Activated T-helper 2 cell treated with anti-CD3 and anti-CD28 coated beads, Interferon-gamma antibody, Interleukin-2, Interleukin-4, amounts not matched to agents 10 μg/mL and 5 μg/mL and 100 μg/mL, durations not matched to agents 14 hours and 24 hours and 36 hours (primary cell): ENCODE measurements around the gene DNAH9. TPM values are rescaled to one million over a fixed set of nuclear protein-coding genes. Genes with fewer than 3 reads are reported as not detected.

ENCODE experiments used
- DNase-seq: peaks from one replicate; pipeline ENCODE4 v3.0.0; 2021; ENCODE audit warnings: low spot score
- H3K27ac Mint-ChIP-seq: one replicate; pipeline ENCODE4 v1.8.0; 2021; ENCODE audit warnings: mixed read lengths
- H3K27me3 Mint-ChIP-seq: one replicate; pipeline ENCODE4 v1.8.0; 2021; ENCODE audit warnings: low read depth, mixed read lengths
- H3K36me3 Mint-ChIP-seq: one replicate; pipeline ENCODE4 v1.8.0; 2021; ENCODE audit warnings: low read depth, mixed read lengths
- H3K4me1 Mint-ChIP-seq: one replicate; pipeline ENCODE4 v1.8.0; 2021; ENCODE audit warnings: low read depth, mixed read lengths
- H3K4me3 Mint-ChIP-seq: one replicate; pipeline ENCODE4 v1.8.0; 2021; ENCODE audit warnings: low read depth, mild to moderate bottlenecking, moderate library complexity, mixed read lengths
- H3K9me3 Mint-ChIP-seq: one replicate; pipeline ENCODE4 v1.8.0; 2021; ENCODE audit warnings: mixed read lengths
- intact Hi-C: fragments of 100-400 bp; cut with micrococcal nuclease; formaldehyde crosslinking; loops from one replicate; pipeline ENCODE4 v1.15.1; 2023
- total RNA-seq: library from RNA; stranded (reverse); gene quantifications from 2 replicates; pipeline ENCODE4 v1.2.3, GENCODE V29; 2022

DNAH9 gene
- total RNA-seq, 1 donor from 2014 or later, result not detected

DNA sequence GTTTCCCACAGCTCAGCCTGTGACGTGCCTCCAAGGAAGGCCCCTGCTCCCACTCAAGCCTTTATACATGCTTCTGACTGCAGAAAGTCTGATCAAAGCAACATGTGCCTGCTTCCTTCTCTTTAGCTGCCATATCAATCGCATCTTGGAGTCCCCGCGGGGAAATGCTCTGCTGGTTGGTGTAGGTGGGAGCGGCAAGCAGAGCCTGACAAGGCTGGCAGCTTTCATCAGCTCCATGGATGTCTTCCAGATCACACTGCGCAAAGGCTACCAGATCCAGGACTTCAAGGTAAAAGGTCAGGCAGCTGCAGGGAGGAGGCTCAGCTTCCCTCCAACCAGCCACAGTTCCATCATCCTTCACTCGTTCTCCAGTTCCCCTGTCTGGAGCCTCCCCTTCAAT lies 209.3 kb downstream of the DNAH9 start:
- DNase-seq, result no peak
- Mint-ChIP-seq H3K36me3 (no peaks in the 10 kb centered on the region), H3K4me3 (no peak overlapping the region), H3K9me3 (peaks cover 14% of the 10 kb centered on the region), H3K27me3 (no peaks in the 10 kb centered on the region), H3K27ac (no peak overlapping the region), H3K4me1 (no peaks in the 10 kb centered on the region)
- intact Hi-C loops, result no loop called here

DNA sequence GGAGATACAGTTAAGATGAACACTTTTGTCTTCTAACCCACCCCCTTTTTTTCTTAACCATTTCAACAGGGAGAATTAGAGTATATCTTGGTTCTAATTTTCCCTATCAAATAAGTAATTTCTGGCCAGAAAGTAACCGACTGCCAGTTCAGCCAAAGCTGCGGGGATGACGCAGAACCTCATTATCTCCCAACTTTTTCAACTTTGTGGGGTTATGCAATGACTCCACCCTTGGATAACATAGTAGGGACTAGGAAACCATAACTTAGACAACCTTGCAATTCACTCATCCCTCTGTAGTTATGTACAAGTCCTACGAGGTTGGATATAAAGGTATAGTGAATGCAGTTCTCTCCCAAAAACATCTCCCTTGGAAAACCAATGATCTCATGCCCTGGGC lies 215.0 kb downstream of the DNAH9 start:
- no peak overlapping the region for H3K4me3 Mint-ChIP-seq
- no peaks in the 10 kb centered on the region for H3K4me1 Mint-ChIP-seq
- no peaks in the 10 kb centered on the region for H3K36me3 Mint-ChIP-seq
- H3K27me3 Mint-ChIP-seq, result no peaks in the 10 kb centered on the region
- DNase-seq, result no peak
- H3K27ac Mint-ChIP-seq, result no peak overlapping the region
- intact Hi-C loops, result no loop called here
- peaks cover 17% of the 10 kb centered on the region for H3K9me3 Mint-ChIP-seq

DNA sequence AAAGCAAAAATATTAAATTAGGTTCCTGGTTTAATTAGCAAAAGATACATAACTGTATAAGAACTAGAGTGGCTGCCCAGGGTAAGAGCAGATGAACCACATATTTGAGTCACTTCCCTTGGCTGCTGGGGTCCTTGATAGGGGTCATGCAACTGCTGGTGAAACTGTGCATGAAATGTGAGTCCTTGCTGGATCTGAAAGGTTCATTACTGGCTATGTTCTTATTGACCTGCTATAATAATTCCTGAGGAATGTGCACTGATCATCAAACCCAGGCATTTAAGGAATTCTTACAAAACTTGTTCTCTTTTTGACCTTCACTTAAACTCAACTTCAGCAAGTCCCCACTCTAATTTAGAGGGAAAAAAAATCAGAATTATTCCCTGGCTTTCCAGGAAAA lies 215.6 kb downstream of the DNAH9 start:
- H3K36me3 Mint-ChIP-seq, result no peaks in the 10 kb centered on the region

DNA sequence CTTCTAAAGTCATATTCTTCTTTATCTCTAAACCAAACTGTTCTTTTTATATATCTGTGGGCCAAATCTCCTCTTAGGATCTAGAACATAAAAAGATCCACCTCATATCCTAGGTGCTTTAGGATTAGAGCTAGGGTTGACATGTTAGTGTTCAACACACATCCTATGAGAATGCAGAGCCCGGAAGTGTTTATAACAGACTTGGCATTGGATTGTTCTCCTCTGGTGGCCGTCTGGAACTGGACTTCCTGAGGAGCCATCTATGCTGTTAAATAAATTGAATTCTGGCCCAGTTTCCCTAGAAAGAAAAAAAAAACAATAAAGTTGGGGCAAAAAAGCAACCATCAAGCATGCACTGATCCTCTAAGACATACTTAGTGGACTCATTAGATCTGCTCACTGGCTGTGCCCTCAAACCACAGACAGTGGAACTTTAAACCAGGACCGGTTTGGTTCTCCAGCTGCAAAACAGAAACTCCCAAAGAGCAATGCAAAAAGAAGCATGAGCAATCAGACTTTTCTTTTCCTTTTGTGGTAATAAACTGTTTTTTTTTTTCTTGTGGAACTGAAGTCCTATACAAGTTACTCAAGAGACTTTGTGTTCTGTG lies 216.5 kb downstream of the DNAH9 start:
- no peak for DNase-seq
- Mint-ChIP-seq H3K4me3 (no peak overlapping the region), H3K9me3 (peaks cover 20% of the 10 kb centered on the region), H3K27me3 (no peaks in the 10 kb centered on the region), H3K36me3 (no peaks in the 10 kb centered on the region), H3K27ac (no peak overlapping the region), H3K4me1 (no peaks in the 10 kb centered on the region)
- intact Hi-C loops, result no loop called here

More for the DNA sequence above, 215.6 kb downstream of the DNAH9 start:
- no peak for DNase-seq
- Mint-ChIP-seq H3K27me3 (no peaks in the 10 kb centered on the region), H3K4me3 (no peak overlapping the region), H3K27ac (no peak overlapping the region), H3K4me1 (no peaks in the 10 kb centered on the region), H3K9me3 (peaks cover 18% of the 10 kb centered on the region)
- intact Hi-C loops, result no loop called here

DNA sequence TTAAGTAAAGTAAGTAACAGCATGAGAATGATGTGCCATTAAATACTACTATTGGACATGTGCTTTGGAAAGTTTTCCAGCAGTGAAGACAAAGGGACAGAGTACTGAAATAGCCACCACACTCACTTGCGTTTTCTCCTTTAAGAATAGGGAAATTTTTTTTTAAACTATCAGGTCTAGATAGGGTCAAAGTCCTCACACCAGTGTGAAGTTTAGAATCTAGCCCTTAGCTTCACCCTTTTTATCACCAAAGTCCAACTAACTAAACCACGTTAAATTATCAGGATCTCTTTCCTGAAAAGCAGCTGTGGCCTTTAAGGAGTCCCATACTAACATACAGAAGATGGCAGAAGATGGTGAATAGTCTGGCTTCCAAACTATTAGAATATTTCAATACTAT lies 218.1 kb downstream of the DNAH9 start:
- no peaks in the 10 kb centered on the region for H3K36me3 Mint-ChIP-seq
- intact Hi-C loops, result no loop called here
- H3K4me1 Mint-ChIP-seq, result no peaks in the 10 kb centered on the region
- peaks cover 17% of the 10 kb centered on the region for H3K9me3 Mint-ChIP-seq
- H3K27me3 Mint-ChIP-seq, result no peaks in the 10 kb centered on the region
- no peak overlapping the region for H3K27ac Mint-ChIP-seq
- H3K4me3 Mint-ChIP-seq, result no peak overlapping the region
- no peak for DNase-seq

DNA sequence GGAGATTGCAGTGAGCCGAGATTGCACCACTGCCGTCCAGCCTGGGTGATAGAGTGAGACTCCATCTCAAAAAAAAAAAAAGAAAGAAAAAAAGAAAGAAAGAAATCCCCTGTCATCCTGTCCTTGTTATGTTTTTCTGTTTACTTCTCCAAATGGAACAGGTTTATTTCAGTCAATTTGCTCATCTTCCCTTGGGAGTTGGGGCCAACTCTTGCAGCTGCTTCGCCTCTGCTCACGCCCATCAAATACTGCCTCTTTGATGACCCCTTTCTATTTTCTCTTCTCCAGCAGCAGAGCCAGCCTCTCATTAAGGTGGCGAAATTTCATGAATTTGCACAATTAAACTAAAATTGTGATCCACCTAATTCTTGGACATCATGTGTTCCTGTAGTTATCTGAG lies 225.6 kb downstream of the DNAH9 start:
- Mint-ChIP-seq H3K4me1 (no peaks in the 10 kb centered on the region), H3K4me3 (no peak overlapping the region), H3K27ac (no peak overlapping the region), H3K27me3 (no peaks in the 10 kb centered on the region), H3K9me3 (peaks cover 35% of the 10 kb centered on the region), H3K36me3 (no peaks in the 10 kb centered on the region)
- no peak for DNase-seq
- intact Hi-C loops, result no loop called here

DNA sequence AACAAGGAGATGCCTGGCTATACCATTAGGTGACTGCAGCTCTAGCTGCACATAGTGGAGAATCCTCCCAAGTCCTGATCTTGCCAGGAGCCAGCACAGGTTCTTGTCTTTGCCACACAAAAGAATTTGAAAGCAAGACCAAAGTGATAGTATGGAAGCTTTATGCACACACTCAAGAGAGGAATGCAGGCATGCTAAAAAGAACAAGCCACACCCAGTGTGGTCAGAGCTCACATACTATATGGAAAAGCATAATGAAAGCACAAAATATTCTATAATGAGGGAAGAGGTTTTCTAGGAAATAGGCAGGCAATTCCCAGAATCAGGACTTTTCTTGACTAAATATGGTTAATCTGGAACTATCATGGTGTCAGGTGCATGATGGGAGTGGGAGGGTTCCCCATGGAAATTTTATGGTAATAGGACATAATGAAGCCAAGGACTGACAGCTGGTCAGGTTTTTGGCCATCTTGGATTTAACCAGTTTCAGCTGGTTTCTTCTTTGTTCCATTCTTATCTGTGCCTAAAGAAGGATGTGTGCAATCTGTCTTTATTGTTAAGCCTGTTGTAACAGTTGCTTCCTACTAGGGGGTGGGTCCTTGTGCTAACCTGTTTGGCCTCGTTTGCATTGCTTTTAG lies 227.4 kb downstream of the DNAH9 start:
- no peaks in the 10 kb centered on the region for H3K4me1 Mint-ChIP-seq
- H3K27me3 Mint-ChIP-seq, result no peaks in the 10 kb centered on the region
- no peak for DNase-seq
- intact Hi-C loops, result no loop called here
- no peak overlapping the region for H3K4me3 Mint-ChIP-seq
- no peaks in the 10 kb centered on the region for H3K36me3 Mint-ChIP-seq
- peaks cover 41% of the 10 kb centered on the region for H3K9me3 Mint-ChIP-seq
- H3K27ac Mint-ChIP-seq, result no peak overlapping the region

DNA sequence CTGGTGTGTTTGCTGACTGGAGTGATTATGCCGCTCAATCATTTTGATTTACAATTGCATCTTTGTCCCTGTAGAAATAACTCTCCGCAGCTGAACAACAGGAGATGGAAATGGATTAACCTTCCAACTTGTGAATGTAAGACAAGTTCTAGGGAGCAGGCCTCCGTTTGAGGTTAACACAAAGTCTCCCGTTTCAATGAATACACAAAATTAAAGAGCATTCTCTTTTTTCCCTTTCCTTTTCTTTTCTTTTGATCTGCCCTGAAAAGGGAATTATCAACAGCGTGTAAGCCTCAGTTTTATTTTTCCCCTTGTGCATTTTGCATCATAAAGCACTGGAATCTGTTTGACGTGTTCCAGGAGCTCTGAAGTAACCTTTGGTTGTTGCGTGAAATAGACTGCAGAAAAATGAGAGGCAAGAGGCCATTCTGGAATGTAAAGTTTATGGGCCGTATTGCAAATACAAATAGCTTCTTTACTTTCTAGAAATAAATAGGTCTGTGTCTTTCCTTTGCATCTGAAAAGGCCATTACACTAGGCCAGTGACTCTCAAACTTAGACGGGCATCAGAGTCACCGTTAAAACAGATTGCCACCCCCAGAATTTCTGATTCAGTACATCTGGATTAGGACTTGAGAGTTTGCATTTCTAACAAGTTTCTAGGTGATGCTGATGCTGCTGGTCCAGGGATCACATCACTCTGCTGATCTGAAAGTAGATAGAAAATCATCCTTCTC lies 234.3 kb downstream of the DNAH9 start:
- no peak for DNase-seq
- H3K36me3 Mint-ChIP-seq, result no peaks in the 10 kb centered on the region
- H3K9me3 Mint-ChIP-seq, result peaks cover 31% of the 10 kb centered on the region
- H3K4me3 Mint-ChIP-seq, result no peak overlapping the region
- intact Hi-C loops, result no loop called here
- H3K4me1 Mint-ChIP-seq, result no peaks in the 10 kb centered on the region
- no peak overlapping the region for H3K27ac Mint-ChIP-seq
- H3K27me3 Mint-ChIP-seq, result no peaks in the 10 kb centered on the region

DNA sequence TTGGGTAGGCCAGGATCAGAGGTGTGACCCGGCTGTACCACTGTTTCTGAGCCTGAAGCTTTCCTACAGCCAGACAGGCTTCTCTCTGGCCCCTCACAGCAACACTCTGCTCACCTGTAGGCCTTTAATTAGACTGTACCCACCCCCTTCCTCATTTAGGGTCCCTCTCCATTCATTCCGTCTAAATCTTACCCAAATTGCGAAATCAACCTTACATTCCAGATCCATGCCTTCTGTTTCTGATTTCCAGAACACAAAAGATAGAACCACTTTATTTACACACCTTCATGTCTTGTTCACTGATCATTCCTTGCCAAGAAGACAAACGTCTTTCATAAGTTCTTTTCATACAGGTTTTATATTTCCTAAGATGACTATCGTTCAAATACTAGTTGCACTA lies 238.2 kb downstream of the DNAH9 start:
- Mint-ChIP-seq H3K4me3 (no peak overlapping the region), H3K27me3 (no peaks in the 10 kb centered on the region), H3K9me3 (peaks cover 8% of the 10 kb centered on the region), H3K4me1 (no peaks in the 10 kb centered on the region), H3K27ac (no peak overlapping the region), H3K36me3 (no peaks in the 10 kb centered on the region)
- intact Hi-C loops, result no loop called here
- DNase-seq, result no peak

DNA sequence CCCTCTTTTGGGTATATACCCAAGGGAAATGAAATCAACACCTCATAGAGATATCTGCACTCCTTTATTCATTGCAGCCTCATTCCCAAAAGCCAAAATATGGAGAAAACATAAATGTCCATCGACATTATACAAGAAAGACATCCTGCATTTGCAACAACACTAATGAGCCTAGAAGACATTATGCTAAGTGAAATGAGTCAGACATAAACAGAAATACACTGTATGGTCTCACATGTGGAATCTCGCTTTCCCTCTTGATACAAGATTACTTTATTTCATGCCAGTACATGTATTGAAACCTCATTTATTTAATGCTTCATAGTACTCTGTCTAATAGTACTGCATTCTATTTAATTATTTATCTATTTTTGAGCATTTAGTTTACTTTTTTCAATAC lies 241.8 kb downstream of the DNAH9 start:
- H3K36me3 Mint-ChIP-seq, result no peaks in the 10 kb centered on the region
- DNase-seq, result no peak
- H3K4me1 Mint-ChIP-seq, result no peaks in the 10 kb centered on the region
- H3K27me3 Mint-ChIP-seq, result no peaks in the 10 kb centered on the region
- no peak overlapping the region for H3K27ac Mint-ChIP-seq
- no peak overlapping the region for H3K4me3 Mint-ChIP-seq
- intact Hi-C loops, result no loop called here
- peaks cover 7% of the 10 kb centered on the region for H3K9me3 Mint-ChIP-seq

DNA sequence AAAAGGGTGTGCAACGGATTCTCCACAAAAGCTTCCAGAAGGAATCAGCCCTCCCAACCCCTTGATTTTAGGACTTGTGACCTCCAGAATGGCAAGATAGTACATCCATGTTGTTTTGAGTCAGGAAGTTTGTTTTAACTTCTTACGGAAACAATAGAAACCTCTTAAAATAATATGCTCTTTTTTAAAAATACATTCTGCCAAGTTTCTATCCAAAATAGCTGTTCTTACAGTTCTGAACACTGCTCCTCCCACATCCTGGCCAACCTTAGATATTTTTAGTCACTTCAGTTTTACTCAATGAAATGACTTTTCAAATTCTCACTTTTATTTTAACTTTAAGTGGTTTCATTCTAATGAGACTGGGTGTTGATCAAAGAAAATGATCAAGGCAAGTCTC lies 242.6 kb downstream of the DNAH9 start:
- no peak overlapping the region for H3K27ac Mint-ChIP-seq
- no peak for DNase-seq
- H3K4me3 Mint-ChIP-seq, result no peak overlapping the region
- peaks cover 7% of the 10 kb centered on the region for H3K9me3 Mint-ChIP-seq
- no peaks in the 10 kb centered on the region for H3K27me3 Mint-ChIP-seq
- no peaks in the 10 kb centered on the region for H3K36me3 Mint-ChIP-seq
- intact Hi-C loops, result no loop called here
- H3K4me1 Mint-ChIP-seq, result no peaks in the 10 kb centered on the region

DNA sequence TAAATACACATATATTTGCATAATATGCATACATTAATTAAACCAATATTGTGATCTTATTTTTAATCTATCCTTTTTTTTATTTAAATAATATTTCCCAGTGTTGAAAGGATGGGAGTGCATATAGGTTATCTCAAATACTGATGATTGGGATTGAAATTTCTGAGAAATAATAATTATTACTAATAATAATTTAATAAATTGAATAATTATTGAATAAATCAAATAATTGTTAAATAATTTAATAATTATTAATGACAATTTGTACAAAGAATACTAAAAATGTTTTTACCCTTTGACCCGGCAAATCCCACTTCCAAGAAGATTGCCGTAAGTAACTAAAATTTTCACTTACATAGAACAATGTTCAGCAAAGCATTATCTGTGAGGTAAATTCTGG lies 250.1 kb downstream of the DNAH9 start:
- Mint-ChIP-seq H3K36me3 (no peaks in the 10 kb centered on the region), H3K27me3 (no peaks in the 10 kb centered on the region), H3K9me3 (peaks cover 26% of the 10 kb centered on the region), H3K4me1 (no peaks in the 10 kb centered on the region), H3K4me3 (no peak overlapping the region), H3K27ac (no peak overlapping the region)
- intact Hi-C loops, result no loop called here
- DNase-seq, result no peak

DNA sequence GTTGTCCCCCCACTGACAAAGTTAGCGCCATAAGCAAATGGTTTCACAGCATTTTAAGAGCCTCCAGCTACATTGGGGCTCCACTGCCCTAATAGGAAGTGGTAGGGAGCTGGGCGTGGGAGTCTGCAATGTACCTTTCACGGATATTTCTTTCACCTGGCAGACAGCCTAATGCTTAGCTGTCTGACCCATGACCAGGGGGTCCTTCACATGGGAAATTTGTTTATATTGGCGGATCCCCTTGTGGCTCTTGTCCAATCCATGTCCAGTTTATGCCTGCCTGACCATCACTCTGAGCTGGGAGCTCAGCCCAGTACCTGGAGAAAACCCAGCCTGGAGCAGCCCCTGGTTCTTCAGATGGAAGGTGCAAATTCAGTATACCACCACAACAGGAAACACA lies 254.0 kb downstream of the DNAH9 start:
- DNase-seq, result no peak
- Mint-ChIP-seq H3K4me1 (no peaks in the 10 kb centered on the region), H3K36me3 (no peaks in the 10 kb centered on the region), H3K4me3 (no peak overlapping the region), H3K9me3 (peaks cover 31% of the 10 kb centered on the region), H3K27me3 (no peaks in the 10 kb centered on the region), H3K27ac (no peak overlapping the region)
- intact Hi-C loops, result no loop called here
